Thyroid gland (tissue), 4 donors: ENCODE data around the gene ATP1A2.

Experiments
- CTCF ChIP-seq, 6 experiments: fragments of 200-600 bp in 3 of 6; fragments of 450-650 bp in 3 of 6; sonication (generic) in 3 of 6; IDR thresholded peaks; one replicate each; pipeline ENCODE4 v1.5.1; 2016 to 2019; ENCODE audit warnings: antibody characterized with exemption in 6 of 6, mild to moderate bottlenecking in 2 of 6, inconsistent platforms in 1 of 6, moderate library complexity in 1 of 6
- POLR2A ChIP-seq, 2 donors: fragments of 450-650 bp; IDR thresholded peaks; one replicate each; pipeline ENCODE4 v1.6.1; 2017; ENCODE audit warnings: antibody characterized with exemption in 2 of 2, mild to moderate bottlenecking in 2 of 2, moderate library complexity in 1 of 2

- TF ChIP-seq CTCF (IDR thresholded peaks at IDR 0.05) (no peak), POLR2A (IDR thresholded peaks at IDR 0.05) (no peak)
Observed at GRCh38 chr1:160105155-160105554, 10.4 kb upstream of the ATP1A2 start.
